ENCODE data around the gene APOA5. TPM values are rescaled to one million over a fixed set of nuclear protein-coding genes. Genes with fewer than 3 reads are reported as not detected.

The APOA5 gene
- total and polyA plus RNA-seq, 2 of the 8 experiments (the other 6 are each of a cell fraction or from before 2014, with no cell fraction given), result 0.08 to 0.15 TPM

DNA sequence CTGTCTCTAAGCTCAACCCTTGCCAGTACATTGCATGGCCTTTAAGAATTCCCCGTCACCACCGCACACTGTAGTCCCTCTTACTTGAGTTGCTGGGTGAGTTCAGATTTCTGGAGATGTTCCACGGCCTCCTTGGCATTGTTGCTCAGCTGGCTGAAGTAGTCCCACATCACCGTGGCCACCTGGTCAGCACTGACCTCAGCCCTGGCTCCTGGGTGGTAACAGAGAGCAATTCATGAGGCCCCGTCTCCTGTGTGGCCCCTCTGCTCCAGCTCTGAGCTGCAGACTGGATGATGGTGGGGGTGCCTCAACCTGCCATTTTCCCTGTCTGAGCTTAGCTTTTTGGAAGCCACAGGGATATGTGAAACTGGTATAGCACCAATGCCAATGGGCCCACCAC, 30.9 kb upstream of the APOA5 start:
- Histone ChIP-seq H2BK5ac (ENCODE audit: low read depth, low read length) (no peak overlapping the region), H3K27ac (ENCODE audit: low read depth, low read length) (no peak overlapping the region), H2BK20ac (ENCODE audit: low read length) (no peak overlapping the region), H4K5ac (ENCODE audit: insufficient read length, low read depth, low read length) (no peak overlapping the region), H4K91ac (replicated peaks; ENCODE audit: insufficient read length, low read length) (no peak overlapping the region), H2BK120ac (replicated peaks; ENCODE audit: low read depth, low read length) (no peak overlapping the region), H3K4me1 (replicated peaks in 1 of 4; ENCODE audit: control insufficient read depth in 3 of 4, insufficient read depth in 4 of 4, low read length in 3 of 4) (no peaks in the 10 kb centered on the region), H4K8ac (ENCODE audit: extremely low read depth, insufficient read depth, low read length) (no peak overlapping the region; the same call in 1 of the 2 replicates), H3K9ac (replicated peaks in 1 of 4; ENCODE audit: extremely low read depth in 1 of 4, low read depth in 3 of 4, low read length in 3 of 4) (no peak overlapping the region), H3K4me3 (ENCODE audit: extremely low read depth in 1 of 4, insufficient read depth in 2 of 4, low read depth in 3 of 4, low read length in 4 of 4) (no peak overlapping the region), H3K9me3 (ENCODE audit: insufficient read depth in 2 of 2, low read depth in 1 of 2, low read length in 1 of 2) (no peaks in the 10 kb centered on the region), H3K36me3 (ENCODE audit: control insufficient read depth in 2 of 4, insufficient read depth in 4 of 4, low read length in 3 of 4) (no peaks in the 10 kb centered on the region), H3K56ac (replicated peaks; ENCODE audit: insufficient read length, low read depth, low read length) (no peak overlapping the region), H2AFZ (ENCODE audit: low read length) (no peak overlapping the region), H2BK12ac (ENCODE audit: low read depth, low read length) (no peak overlapping the region), H3K79me1 (ENCODE audit: low read depth, low read length) (no peaks in the 10 kb centered on the region), H3K23ac (ENCODE audit: insufficient read length) (no peak overlapping the region), H3K23me2 (ENCODE audit: low read depth, low read length) (no peaks in the 10 kb centered on the region), H2BK15ac (ENCODE audit: low read length) (no peak overlapping the region), H3K14ac (ENCODE audit: insufficient read length) (no peak overlapping the region), H3K79me2 (ENCODE audit: control insufficient read depth in 1 of 2, insufficient read depth in 2 of 2, low read length in 2 of 2) (no peaks in the 10 kb centered on the region), H3K4ac (replicated peaks; ENCODE audit: insufficient read length, low read depth, low read length) (no peak overlapping the region), H3K4me2 (ENCODE audit: insufficient read depth in 1 of 2, low read depth in 2 of 2, low read length in 2 of 2) (no peak overlapping the region), H3K18ac (ENCODE audit: extremely low read depth, low read length) (no peak overlapping the region), H3K27me3 (replicated peaks in 1 of 4; ENCODE audit: control insufficient read depth in 3 of 4, extremely low read depth in 1 of 4, insufficient read depth in 3 of 4, low read length in 3 of 4) (no peaks in the 10 kb centered on the region), H2AK5ac (ENCODE audit: low read depth, low read length) (no peak overlapping the region), H4K20me1 (replicated peaks in 1 of 2; ENCODE audit: control insufficient read depth in 1 of 2, insufficient read depth in 2 of 2, low read length in 2 of 2) (no peaks in the 10 kb centered on the region)
- DNase-seq (ENCODE audit: low read depth in 1 of 2, low spot score in 2 of 2) (no peak), FAIRE-seq (no peak)
- CTCF ChIA-PET (ENCODE audit: partially characterized antibody), result interaction anchor here (0.6 to 6.9 kb wide), 8 partner anchors 9 to 283 kb away, joined by 3 to 60 read pairs (median 5); partner anchors contain the start of genes APOA1, APOA5 and ZPR1
- POLR2A ChIA-PET (ENCODE audit: partially characterized antibody), result no interaction called here
- 75% methylated on average over 5 of the region's 5 CpGs; no CpG with 5 or more reads in 1 of the 2 experiments for WGBS, 2 experiments (ENCODE audit: extremely low coverage in 1 of 2, insufficient coverage in 1 of 2, insufficient read length in 1 of 2, insufficient replicate concordance in 2 of 2, low coverage in 1 of 2, low lambda C conversion rate in 2 of 2, missing lambda C conversion rate in 1 of 2)
- no peak for TF ChIP-seq TAF7 (optimal IDR thresholded peaks at IDR 0.05; ENCODE audit: borderline replicate concordance, low read depth, low read length)
- TF ChIP-seq ZNF274 (IDR thresholded peaks at IDR 0.05; ENCODE audit: borderline replicate concordance, extremely low read depth, low read length), result no peak
- TF ChIP-seq ASH2L (IDR thresholded peaks at IDR 0.05; ENCODE audit: low read length), result no peak
- TF ChIP-seq, protein P1, sequence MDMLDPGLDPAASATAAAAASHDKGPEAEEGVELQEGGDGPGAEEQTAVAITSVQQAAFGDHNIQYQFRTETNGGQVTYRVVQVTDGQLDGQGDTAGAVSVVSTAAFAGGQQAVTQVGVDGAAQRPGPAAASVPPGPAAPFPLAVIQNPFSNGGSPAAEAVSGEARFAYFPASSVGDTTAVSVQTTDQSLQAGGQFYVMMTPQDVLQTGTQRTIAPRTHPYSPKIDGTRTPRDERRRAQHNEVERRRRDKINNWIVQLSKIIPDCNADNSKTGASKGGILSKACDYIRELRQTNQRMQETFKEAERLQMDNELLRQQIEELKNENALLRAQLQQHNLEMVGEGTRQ (IDR thresholded peaks at IDR 0.05; ENCODE audit: low read length), result no peak
- TF ChIP-seq, protein P2, sequence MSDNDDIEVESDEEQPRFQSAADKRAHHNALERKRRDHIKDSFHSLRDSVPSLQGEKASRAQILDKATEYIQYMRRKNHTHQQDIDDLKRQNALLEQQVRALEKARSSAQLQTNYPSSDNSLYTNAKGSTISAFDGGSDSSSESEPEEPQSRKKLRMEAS (IDR thresholded peaks at IDR 0.05), result no peak

Measured in H1 (cell line).